GM03348 (cell line): ENCODE results near the gene RAI2.

ENCODE experiments used
- DNase-seq: peaks from one replicate; pipeline ENCODE4 v3.0.0; 2012; ENCODE audit warnings: low spot score

The RAI2 gene

DNA sequence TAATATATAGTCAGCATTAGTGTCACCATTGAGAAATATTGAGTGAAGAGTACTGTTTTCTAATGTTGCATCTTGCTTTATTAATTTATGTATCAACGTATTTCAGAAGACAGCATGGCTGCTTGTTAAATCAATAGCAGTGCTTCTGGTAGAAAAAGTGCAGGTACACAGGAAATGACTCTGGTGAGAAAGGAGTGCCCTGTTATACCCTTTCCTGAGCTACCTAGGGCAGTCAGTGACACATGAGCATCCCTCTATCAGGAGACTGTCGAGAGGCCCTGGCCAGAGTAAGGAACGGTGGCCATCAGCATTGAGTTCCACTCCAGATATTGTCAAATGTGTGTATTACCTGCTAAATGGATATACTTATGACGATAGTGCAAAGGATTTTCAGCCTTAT is 81.7 kb downstream of the RAI2 start:
- DNase-seq = no peak

DNA sequence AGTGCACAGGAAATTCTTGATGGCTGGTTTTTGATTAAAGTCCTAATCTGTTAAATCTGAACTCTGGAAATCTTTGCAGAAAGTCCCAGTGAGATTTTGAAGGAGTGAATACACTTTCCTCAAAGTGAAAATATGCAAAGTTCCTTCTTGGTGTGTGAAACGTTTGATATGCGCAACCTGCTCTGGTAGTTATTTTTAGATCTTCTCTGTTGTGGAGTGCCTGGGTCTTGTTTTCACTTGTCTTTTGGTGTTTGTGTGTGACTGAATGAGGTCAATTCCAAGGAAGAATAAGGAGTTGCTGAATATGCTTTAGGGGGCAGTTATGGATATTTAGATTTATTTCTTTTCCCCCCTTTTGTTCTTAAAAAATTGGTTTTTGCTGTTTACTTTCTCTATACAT is 82.1 kb downstream of the RAI2 start:
- no peak for DNase-seq

DNA sequence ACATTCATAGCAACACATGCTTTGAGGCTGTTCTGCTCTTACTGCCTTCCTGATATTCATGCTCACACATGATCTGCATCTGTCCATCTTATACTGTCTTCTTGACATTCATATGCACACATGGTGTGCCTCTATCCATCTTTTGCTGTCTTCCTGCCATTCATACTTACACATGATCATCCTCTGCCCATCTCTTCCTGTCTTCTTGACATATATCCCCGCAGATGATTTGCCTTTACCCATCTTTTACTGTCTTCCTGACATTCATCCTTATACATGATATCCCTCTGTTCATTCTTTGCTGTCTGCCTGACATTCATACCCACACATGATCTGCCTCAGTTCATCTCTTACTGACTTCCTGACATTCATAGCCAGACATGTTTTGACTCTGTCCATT is 87.0 kb downstream of the RAI2 start:
- no peak for DNase-seq

DNA sequence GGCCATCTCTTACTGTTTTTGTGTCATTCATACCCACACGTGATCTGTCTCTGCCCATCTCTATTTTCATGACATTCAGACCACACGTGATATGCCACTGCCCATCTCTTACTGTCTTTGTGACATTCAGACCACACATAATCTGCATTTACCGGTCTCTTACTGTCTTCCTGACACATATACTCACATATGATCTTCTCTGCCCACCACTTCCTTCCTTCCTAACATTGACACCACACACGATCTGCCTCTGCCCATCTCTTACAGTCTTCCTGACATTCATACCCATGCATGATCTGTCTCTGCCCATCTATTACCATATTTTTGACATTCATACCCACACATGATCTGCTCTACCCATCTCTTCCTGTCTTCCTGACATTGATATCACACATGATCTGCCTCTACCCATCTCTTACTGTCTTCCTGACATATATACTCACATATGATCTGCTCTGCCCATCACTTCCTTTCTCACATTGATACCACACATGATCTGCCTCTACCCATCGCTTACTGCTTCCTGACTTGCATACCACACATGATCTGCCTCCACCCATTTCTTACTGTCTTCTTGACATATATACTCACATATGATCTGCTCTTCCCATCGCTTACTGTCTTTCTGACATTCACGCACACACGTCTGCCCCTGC is 87.7 kb downstream of the RAI2 start:
- no peak for DNase-seq

DNA sequence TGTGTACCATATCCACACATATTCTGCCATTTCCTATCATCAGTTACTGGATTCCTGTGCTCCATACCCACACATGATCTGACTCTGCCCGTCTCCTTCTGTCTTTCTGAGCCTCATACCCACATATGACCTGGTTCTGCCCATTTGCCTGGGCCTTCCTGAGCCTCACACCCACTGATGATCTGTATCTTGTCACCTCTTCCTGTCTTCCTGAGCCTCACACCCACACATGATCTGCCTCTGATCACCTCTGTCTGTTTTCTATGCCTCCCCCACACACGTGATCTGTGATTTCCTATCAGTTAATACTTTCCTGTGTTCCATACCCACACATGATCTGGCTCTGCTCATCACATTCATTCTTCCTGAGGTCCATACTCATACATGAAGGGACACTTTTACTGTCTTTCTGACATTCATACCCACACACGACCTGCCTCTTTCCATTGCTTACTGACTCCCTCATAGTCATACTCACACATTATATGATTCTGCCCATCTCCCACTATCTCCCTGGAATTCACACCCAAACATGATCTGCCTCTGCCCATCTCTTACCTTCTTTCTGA is 91.3 kb downstream of the RAI2 start:
- no peak for DNase-seq

DNA sequence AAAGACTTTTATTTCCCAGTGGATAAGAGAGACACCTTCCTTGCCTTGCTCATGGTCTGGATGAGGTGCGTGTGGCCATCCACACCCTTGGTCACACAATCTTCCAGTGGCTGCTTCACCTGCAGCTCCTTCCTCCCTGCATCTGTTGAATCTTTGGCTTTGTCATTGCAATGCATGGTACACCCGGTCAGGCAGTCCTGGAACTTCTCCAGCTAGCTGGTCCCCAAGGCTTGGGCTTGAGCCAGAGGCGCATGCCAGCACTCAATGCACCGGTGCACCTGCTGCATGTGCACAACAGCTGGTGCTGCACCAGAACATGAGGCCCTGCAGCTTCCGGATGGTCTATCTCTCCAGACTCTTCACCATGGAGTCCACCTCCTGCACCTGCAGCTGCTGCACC is 92.1 kb downstream of the RAI2 start:
- no peak for DNase-seq

DNA sequence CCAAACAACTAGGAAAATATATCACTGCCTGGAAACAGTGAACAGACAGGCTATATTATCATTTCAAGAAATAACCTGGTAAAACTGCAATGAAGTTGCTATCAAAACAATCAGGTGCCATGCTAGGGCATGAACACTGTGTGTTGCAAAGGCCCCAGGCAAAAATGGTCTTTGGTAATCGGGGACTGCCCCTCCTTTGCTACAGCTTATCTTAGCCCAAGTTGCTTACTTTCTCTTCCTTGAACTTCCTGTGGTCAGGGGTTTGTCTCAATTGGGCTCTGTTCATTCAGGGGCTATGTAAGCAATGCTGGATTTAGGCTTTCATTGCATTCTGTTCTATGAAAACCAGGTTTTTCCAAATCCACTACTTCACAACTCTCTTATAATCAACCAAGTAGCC is 93.4 kb downstream of the RAI2 start:
- no peak for DNase-seq

DNA sequence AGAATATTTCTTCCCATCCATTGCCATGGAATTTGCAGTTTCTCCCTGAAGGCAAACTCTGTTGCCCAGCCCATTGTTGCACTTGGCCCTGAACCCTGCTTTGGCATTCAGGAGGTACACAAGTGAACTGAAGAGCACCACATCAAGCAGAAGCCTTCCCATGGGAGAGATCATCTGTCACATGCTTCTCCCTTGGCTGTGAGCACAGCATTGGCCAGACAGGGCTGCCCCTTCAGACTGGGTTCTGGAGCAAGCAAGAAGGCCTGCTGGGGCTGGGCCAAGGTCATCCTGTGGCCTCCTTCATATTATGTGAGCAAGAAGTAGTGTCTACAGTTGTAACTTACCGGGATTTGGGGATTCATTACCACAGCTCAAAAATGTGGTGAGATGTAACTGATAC is 101.1 kb downstream of the RAI2 start:
- no peak for DNase-seq

DNA sequence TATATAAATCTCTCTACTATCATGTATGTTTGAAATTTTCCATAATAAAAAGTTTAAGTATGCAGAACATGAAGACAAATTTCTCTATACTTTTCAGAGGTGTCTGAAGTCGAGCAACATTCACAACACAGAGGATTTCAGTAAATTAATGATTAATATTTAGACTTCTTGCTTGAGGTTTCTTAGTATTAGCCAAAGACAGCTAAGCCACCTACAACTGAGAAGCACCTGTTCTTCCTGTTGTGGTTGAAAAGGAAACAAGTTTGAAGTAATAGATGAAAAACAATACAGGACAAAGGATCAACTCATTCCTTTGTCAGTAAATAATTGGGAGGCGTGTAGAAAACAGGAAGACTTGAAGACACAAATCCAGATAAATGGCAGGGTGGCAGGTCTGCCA is 102.7 kb downstream of the RAI2 start:
- DNase-seq = no peak

DNA sequence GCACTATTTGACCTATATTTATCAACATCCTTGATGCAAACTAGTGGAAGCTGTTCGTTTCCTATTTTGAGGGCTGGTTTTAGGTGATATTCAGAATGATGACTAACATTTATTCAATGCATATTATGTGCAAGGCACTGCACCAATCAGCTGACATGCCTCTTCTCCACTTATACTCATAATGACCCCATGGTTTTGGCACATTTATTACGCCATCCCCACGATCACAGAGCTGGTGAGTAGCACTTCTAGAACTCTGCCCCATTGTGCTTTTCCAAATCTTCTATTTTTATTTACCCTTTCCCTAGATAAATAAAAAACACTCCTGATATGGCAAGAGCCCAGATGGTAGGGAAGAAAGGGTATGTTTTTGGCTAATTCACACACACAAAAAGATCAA is 110.7 kb downstream of the RAI2 start:
- no peak for DNase-seq
